Activated CD8-positive, alpha-beta T cell treated with anti-CD3 and anti-CD28 coated beads, Interleukin-2, amount 10 ng/mL, durations not matched to agents 7 days and 5 days (primary cell): ENCODE data around the gene CCDC88C. TPM values are rescaled to one million over a fixed set of nuclear protein-coding genes. Genes with fewer than 3 reads are reported as not detected.
"Not testable (repeated sequence)": the region's sequence is repeated elsewhere in the genome, so short reads cannot be mapped to it uniquely, and the experiment has no call there.

ENCODE experiments used
- ATAC-seq: fragments of 150-1000 bp; cut with Tn5 transposase; one replicate; pipeline ENCODE4 v1.10.0; 2021; ENCODE audit warnings: moderate library complexity
- CTCF ChIA-PET: fragments of 350-600 bp; sonication (Branson Sonifier 250); formaldehyde crosslinking; loops from one replicate; lab custom pipeline; 2021; ENCODE audit warnings: antibody characterized with exemption; lab: Charles Lee
- POLR2A ChIA-PET: fragments of 350-600 bp; sonication (Branson Sonifier 250); formaldehyde crosslinking; loops from one replicate; lab custom pipeline; 2021; ENCODE audit warnings: antibody characterized with exemption; lab: Charles Lee
- DNase-seq: peaks from one replicate; pipeline ENCODE4 v3.0.0-alpha.2; 2020
- H3K27ac Mint-ChIP-seq: one replicate; pipeline ENCODE4 v1.8.0; 2021; ENCODE audit warnings: mild to moderate bottlenecking, mixed read lengths
- H3K27me3 Mint-ChIP-seq: one replicate; pipeline ENCODE4 v1.8.0; 2021; ENCODE audit warnings: low read depth, mixed read lengths
- H3K36me3 Mint-ChIP-seq: one replicate; pipeline ENCODE4 v1.8.0; 2021; ENCODE audit warnings: low read depth, mixed read lengths
- H3K4me1 Mint-ChIP-seq: one replicate; pipeline ENCODE4 v1.8.0; 2021; ENCODE audit warnings: low read depth, mixed read lengths
- H3K4me3 Mint-ChIP-seq: one replicate; pipeline ENCODE4 v1.8.0; 2021; ENCODE audit warnings: mild to moderate bottlenecking, mixed read lengths
- H3K9me3 Mint-ChIP-seq: one replicate; pipeline ENCODE4 v1.8.0; 2022; ENCODE audit warnings: mixed read lengths; ENCODE audit not compliant: insufficient read depth
- total RNA-seq, 2 experiments: library from RNA; stranded (reverse); gene quantifications; one replicate each; pipeline ENCODE4 v1.2.3, GENCODE V29; 2021

CCDC88C gene
- total RNA-seq, 2 experiments from 2014 or later = 147 to 153 TPM

GRCh38 chr14:91273885-91274273 is 143.7 kb downstream of the CCDC88C start:
- Mint-ChIP-seq H3K27me3 (no peaks in the 10 kb centered on the region), H3K27ac (no peak overlapping the region), H3K4me3 (no peak overlapping the region), H3K9me3 (no peaks in the 10 kb centered on the region), H3K36me3 (peaks cover 66% of the 10 kb centered on the region), H3K4me1 (peaks cover 15% of the 10 kb centered on the region)
- POLR2A ChIA-PET = no interaction called here
- ATAC-seq (no peak), DNase-seq (no peak)
- CTCF ChIA-PET = no interaction called here

- ATAC-seq = no peak
- Mint-ChIP-seq H3K9me3 (no peaks in the 10 kb centered on the region), H3K27me3 (no peaks in the 10 kb centered on the region), H3K27ac (no peak overlapping the region), H3K36me3 (peaks cover 67% of the 10 kb centered on the region), H3K4me3 (no peak overlapping the region), H3K4me1 (peaks cover 16% of the 10 kb centered on the region)
- no peak for DNase-seq
- CTCF ChIA-PET = no interaction called here
- POLR2A ChIA-PET = no interaction called here
These were observed 144.2 kb downstream of the CCDC88C start for GRCh38 chr14:91273273-91273884.

DNA sequence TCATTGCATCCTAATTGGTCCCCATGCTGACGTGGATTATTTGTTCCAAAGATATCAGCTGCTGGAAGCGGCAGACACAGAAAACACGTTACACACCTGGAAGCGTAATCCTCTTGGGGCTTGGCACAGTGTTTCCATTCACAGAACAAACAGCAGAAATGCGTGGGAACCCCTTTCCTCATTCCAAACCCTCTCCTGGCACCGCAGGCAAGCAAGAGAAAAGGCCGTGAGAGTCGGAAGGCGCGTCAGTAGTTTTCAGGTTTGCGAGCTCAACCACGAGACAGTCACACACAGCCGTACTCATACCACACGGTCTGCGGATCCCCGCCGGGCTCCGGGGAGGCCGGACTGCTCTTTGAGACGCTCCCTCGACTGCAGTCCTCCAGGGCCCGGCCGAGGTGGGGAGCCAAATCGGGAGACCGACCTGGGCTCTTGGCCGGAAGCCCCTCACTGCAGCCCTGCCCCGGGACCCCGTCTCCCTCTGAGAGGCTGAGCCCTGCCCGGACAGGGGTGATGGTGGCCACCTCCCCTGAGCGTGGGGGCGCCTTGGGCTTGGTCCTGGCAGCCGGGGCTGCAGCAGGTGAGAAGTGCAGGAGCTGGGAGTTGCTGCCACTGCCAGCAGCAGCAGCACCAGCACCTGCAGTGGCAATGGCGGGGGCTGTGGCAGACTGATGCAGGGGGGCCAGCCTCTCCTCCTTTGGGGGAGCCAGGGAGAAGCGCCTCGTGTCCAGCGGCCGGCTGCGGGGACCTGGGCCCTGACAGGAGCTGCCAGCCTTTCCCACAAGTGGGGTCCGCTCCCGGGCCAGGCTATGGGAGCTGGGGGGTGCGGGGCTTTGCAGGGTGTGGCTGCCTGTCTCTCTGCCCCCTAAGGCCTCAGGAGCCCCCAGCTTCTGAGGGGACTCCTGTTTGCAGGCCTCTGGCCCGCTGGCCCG is 145.0 kb downstream of the CCDC88C start:
- H3K9me3 Mint-ChIP-seq = no peaks in the 10 kb centered on the region
- peaks cover 20% of the 10 kb centered on the region for H3K4me1 Mint-ChIP-seq
- no peak for DNase-seq
- H3K27ac Mint-ChIP-seq = peak overlapping the region; percentile 52
- peaks cover 70% of the 10 kb centered on the region for H3K36me3 Mint-ChIP-seq
- ChIA-PET POLR2A (no interaction called here), CTCF (interaction anchor here (1.0 kb wide), 1 partner anchor 12 kb away, joined by 3 read pairs; no protein-coding TSS in a partner anchor)
- H3K4me3 Mint-ChIP-seq = no peak overlapping the region
- no peaks in the 10 kb centered on the region for H3K27me3 Mint-ChIP-seq
- no peak for ATAC-seq

DNA sequence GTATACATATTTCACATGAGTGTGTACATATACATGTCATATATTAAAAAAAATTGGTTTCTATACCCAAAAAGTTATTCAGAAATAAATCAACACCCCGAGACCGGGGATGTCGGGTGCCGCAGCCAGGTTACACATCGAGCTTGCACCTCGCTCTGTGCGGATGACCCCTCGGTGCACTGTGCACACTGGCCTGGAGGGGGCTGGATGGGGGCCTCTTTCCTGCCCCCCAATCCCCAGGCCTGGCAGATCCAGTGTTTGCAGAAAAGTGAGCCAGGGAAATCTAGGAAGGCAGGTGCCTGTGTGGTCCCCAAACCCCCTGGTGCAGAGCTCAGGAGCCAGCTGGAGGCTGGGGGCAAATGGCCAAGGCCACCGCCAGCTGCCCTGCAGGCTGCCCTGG is 146.0 kb downstream of the CCDC88C start:
- no peak for ATAC-seq
- Mint-ChIP-seq H3K4me1 (peaks cover 22% of the 10 kb centered on the region), H3K9me3 (no peaks in the 10 kb centered on the region), H3K27me3 (no peaks in the 10 kb centered on the region), H3K36me3 (peaks cover 69% of the 10 kb centered on the region), H3K27ac (no peak overlapping the region), H3K4me3 (no peak overlapping the region)
- ChIA-PET CTCF (no interaction called here), POLR2A (no interaction called here)
- no peak for DNase-seq

GRCh38 chr14:91270619-91271018 is 147.0 kb downstream of the CCDC88C start:
- ChIA-PET POLR2A (no interaction called here), CTCF (no interaction called here)
- ATAC-seq (no peak), DNase-seq (no peak)
- peaks cover 20% of the 10 kb centered on the region for H3K4me1 Mint-ChIP-seq
- H3K27me3 Mint-ChIP-seq = no peaks in the 10 kb centered on the region
- H3K27ac Mint-ChIP-seq = no peak overlapping the region
- no peaks in the 10 kb centered on the region for H3K9me3 Mint-ChIP-seq
- no peak overlapping the region for H3K4me3 Mint-ChIP-seq
- peaks cover 63% of the 10 kb centered on the region for H3K36me3 Mint-ChIP-seq

- peaks cover 62% of the 10 kb centered on the region for H3K36me3 Mint-ChIP-seq
- POLR2A ChIA-PET = no interaction called here
- CTCF ChIA-PET = no interaction called here
- H3K9me3 Mint-ChIP-seq = no peaks in the 10 kb centered on the region
- H3K27me3 Mint-ChIP-seq = no peaks in the 10 kb centered on the region
- ATAC-seq = no peak
- H3K4me3 Mint-ChIP-seq = no peak overlapping the region
- DNase-seq = no peak
- no peak overlapping the region for H3K27ac Mint-ChIP-seq
- H3K4me1 Mint-ChIP-seq = peaks cover 24% of the 10 kb centered on the region
These were observed 147.4 kb downstream of the CCDC88C start for GRCh38 chr14:91270188-91270587.

DNA sequence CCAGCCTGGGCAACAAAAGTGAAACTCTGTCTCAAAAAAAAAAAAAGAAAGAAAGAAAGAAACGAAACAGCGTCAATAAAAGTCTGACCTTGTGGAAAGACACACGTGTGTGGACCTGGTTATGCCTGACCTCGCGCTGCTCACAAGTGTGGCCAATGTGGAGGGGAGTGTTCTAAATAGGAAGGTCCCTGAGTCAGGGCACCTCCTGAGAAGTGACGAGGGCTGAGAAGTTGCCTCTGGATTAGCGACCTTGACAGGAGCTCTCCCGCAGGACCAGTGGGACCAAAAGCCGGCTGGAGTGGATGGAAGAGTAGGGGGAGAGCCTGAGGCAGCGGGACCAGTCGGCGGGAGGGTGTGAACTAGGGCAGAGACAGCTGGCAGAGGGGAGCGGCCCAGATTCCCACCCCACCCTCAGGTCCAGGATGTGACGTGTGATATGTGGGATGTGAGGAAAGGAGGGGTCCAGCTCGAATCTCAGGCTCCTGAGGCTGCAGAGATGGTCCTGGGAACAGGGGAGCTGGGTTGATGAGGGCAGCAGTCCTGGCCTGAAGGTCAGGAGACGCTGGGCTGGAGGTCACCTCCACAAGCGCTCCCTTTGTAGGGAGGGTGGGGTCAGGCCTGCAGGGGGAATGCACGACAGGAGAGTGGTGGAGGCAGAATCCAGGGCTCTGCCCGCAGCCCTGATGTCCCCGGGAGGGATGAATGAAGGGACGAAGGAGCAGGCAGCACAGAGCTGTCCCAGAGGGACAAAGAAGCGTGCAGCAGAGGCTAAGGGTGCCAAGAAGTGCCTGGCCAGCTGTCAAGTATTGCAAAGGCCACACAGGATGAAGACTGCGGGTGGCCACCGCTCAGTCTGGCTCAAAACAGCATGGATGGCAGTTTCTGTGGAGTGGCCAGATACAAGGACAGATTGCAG is 148.3 kb downstream of the CCDC88C start:
- H3K4me1 Mint-ChIP-seq = peaks cover 29% of the 10 kb centered on the region
- H3K4me3 Mint-ChIP-seq = no peak overlapping the region
- no peaks in the 10 kb centered on the region for H3K27me3 Mint-ChIP-seq
- POLR2A ChIA-PET = interaction anchor here (0.8 to 2.1 kb wide), 2 partner anchors 9 to 27 kb away, joined by 3 to 9 read pairs; no protein-coding TSS in a partner anchor
- peak overlapping the region; percentile 11 for H3K27ac Mint-ChIP-seq
- no peak for ATAC-seq
- no peak for DNase-seq
- no peaks in the 10 kb centered on the region for H3K9me3 Mint-ChIP-seq
- CTCF ChIA-PET = no interaction called here
- peaks cover 53% of the 10 kb centered on the region for H3K36me3 Mint-ChIP-seq

- Mint-ChIP-seq H3K27me3 (no peaks in the 10 kb centered on the region), H3K9me3 (no peaks in the 10 kb centered on the region), H3K4me3 (no peak overlapping the region), H3K27ac (peak overlapping the region; percentile 7), H3K36me3 (peaks cover 51% of the 10 kb centered on the region), H3K4me1 (peaks cover 41% of the 10 kb centered on the region)
- CTCF ChIA-PET = interaction anchor here (1.9 kb wide), 1 partner anchor 91 kb away, joined by 8 read pairs; no protein-coding TSS in a partner anchor
- ATAC-seq (no peak), DNase-seq (no peak)
- POLR2A ChIA-PET = interaction anchor here (2.1 kb wide), 1 partner anchor 26 kb away, joined by 9 read pairs; no protein-coding TSS in a partner anchor
These were observed 149.6 kb downstream of the CCDC88C start for GRCh38 chr14:91267965-91268437.

DNA sequence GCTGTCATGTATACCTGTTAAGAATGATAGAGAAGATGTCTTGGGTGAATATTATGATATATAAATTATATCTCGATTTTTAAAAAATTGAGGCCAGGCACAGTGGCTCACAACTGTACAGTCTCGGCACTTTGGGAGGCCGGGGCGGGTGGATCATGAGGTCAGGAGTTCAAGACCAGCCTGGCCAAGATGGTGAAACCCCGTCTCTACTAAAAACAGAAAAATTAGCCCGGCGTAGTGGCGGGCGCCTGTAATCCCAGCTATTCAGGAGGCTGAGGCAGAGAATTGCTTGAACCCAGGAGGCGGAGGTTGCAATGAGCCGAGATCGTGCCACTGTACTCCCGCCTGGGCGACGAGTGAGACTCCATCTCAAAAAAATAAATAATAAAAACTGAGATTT is 151.3 kb downstream of the CCDC88C start:
- Mint-ChIP-seq H3K4me1 (peaks cover 57% of the 10 kb centered on the region), H3K36me3 (peaks cover 43% of the 10 kb centered on the region)
- H3K9me3 Mint-ChIP-seq, DNase-seq, H3K27me3 Mint-ChIP-seq, H3K27ac Mint-ChIP-seq, H3K4me3 Mint-ChIP-seq, ATAC-seq: not testable (repeated sequence)
- CTCF ChIA-PET = interaction anchor here (1.9 kb wide), 1 partner anchor 89 kb away, joined by 8 read pairs; no protein-coding TSS in a partner anchor
- POLR2A ChIA-PET = interaction anchor here (0.8 kb wide), 1 partner anchor 19 kb away, joined by 3 read pairs; no protein-coding TSS in a partner anchor

- H3K36me3 Mint-ChIP-seq = peaks cover 45% of the 10 kb centered on the region
- no peaks in the 10 kb centered on the region for H3K27me3 Mint-ChIP-seq
- no peaks in the 10 kb centered on the region for H3K9me3 Mint-ChIP-seq
- ChIA-PET CTCF (interaction anchor here (1.0 to 1.3 kb wide), 2 partner anchors 87 to 88 kb away, joined by 3 to 6 read pairs; no protein-coding TSS in a partner anchor), POLR2A (interaction anchor here (0.6 to 16.7 kb wide), 3 partner anchors 22 to 36 kb away, joined by 3 to 290 read pairs (median 4); partner anchors contain the start of gene GPR68)
- H3K27ac Mint-ChIP-seq = peak overlapping the region; percentile 56
- no peak for DNase-seq
- peaks cover 62% of the 10 kb centered on the region for H3K4me1 Mint-ChIP-seq
- peak overlapping the region; percentile 46 for H3K4me3 Mint-ChIP-seq
- no peak for ATAC-seq
These were observed 152.2 kb downstream of the CCDC88C start for GRCh38 chr14:91265404-91265803.
